Measurements from ENCODE around the gene SNX6. TPM values are rescaled to one million over a fixed set of nuclear protein-coding genes. Genes with fewer than 3 reads are reported as not detected.

SNX6 gene
- total and polyA plus RNA-seq, 10 donors = 23.0 to 201 (median 86.0) TPM

GRCh38 chr14:34583525-34583924, 46.4 kb downstream of the SNX6 start:
- Histone ChIP-seq H3K9me3 (no peaks in the 10 kb centered on the region), H3K4me3 (no peak overlapping the region), H3K4me1 (no peaks in the 10 kb centered on the region), H3K27me3 (replicated peaks in 1 of 7) (no peaks in the 10 kb centered on the region), H3K36me3 (peaks cover 0 to 100% (median 91%) of the 10 kb centered on the region in 6 donors), H3K27ac (no peak overlapping the region)
- no peak for TF ChIP-seq CTCF (IDR thresholded peaks at IDR 0.05 in 8 of 11, conservative IDR thresholded peaks at IDR 0.05 in 3 of 11)
- TF ChIP-seq POLR2AphosphoS5 (IDR thresholded peaks at IDR 0.05) = no peak
- TF ChIP-seq POLR2A (IDR thresholded peaks at IDR 0.05) = no peak
- intact Hi-C loops (cut with DNase I; ENCODE audit: low total_unique reads) = no loop called here
- WGBS, 5 donors = 89 to 96% (median 89%) methylated on average over 6 of the region's 6 CpGs
- peak; percentile 1 for DNase-seq

- H3K27ac ChIP-seq = no peak overlapping the region
- intact Hi-C loops (cut with DNase I; ENCODE audit: low total_unique reads) = no loop called here
- H3K4me3 ChIP-seq = no peak overlapping the region
- DNase-seq = peak; percentile 20
- 95 to 99% (median 98%) methylated on average over 9 to 11 of the region's 11 CpGs for WGBS, 5 donors
- no peaks in the 10 kb centered on the region for H3K9me3 ChIP-seq
- no peaks in the 10 kb centered on the region for H3K27me3 ChIP-seq (replicated peaks in 1 of 7)
- peaks cover 0 to 100% (median 85%) of the 10 kb centered on the region in 6 donors for H3K36me3 ChIP-seq
- no peaks in the 10 kb centered on the region for H3K4me1 ChIP-seq
- TF ChIP-seq POLR2AphosphoS5 (IDR thresholded peaks at IDR 0.05) = peak in 1 of 3 donors; percentile 9
- TF ChIP-seq CTCF (IDR thresholded peaks at IDR 0.05 in 8 of 11, conservative IDR thresholded peaks at IDR 0.05 in 3 of 11) = no peak
Observed at GRCh38 chr14:34582117-34582680, 47.7 kb downstream of the SNX6 start.

- H3K4me3 ChIP-seq = no peak overlapping the region
- H3K9me3 ChIP-seq = no peaks in the 10 kb centered on the region
- no peak for TF ChIP-seq POLR2AphosphoS5 (IDR thresholded peaks at IDR 0.05)
- no peak for TF ChIP-seq POLR2A (IDR thresholded peaks at IDR 0.05)
- TF ChIP-seq CTCF (IDR thresholded peaks at IDR 0.05 in 8 of 11, conservative IDR thresholded peaks at IDR 0.05 in 3 of 11) = no peak
- DNase-seq = peak; percentile 27
- no peaks in the 10 kb centered on the region for H3K4me1 ChIP-seq
- 92 to 98% (median 97%) methylated on average over 5 of the region's 5 CpGs for WGBS, 5 donors
- peaks cover 0 to 100% (median 82%) of the 10 kb centered on the region in 6 donors for H3K36me3 ChIP-seq
- intact Hi-C loops (cut with DNase I; ENCODE audit: low total_unique reads) = no loop called here
- H3K27ac ChIP-seq = no peak overlapping the region
- no peaks in the 10 kb centered on the region for H3K27me3 ChIP-seq (replicated peaks in 1 of 7)
Observed at GRCh38 chr14:34580381-34580780, 49.6 kb downstream of the SNX6 start.

- WGBS, 5 donors = 95 to 98% (median 97%) methylated on average over 3 of the region's 3 CpGs
- no peaks in the 10 kb centered on the region for H3K27me3 ChIP-seq (replicated peaks in 1 of 7)
- intact Hi-C loops (cut with DNase I; ENCODE audit: low total_unique reads) = no loop called here
- peaks cover 4 to 100% (median 84%) of the 10 kb centered on the region in 6 donors for H3K36me3 ChIP-seq
- H3K4me1 ChIP-seq = no peaks in the 10 kb centered on the region
- DNase-seq = no peak
- no peak overlapping the region for H3K4me3 ChIP-seq
- TF ChIP-seq POLR2AphosphoS5 (IDR thresholded peaks at IDR 0.05) = no peak
- no peak for TF ChIP-seq CTCF (IDR thresholded peaks at IDR 0.05 in 8 of 11, conservative IDR thresholded peaks at IDR 0.05 in 3 of 11)
- no peak for TF ChIP-seq POLR2A (IDR thresholded peaks at IDR 0.05)
- H3K9me3 ChIP-seq = no peaks in the 10 kb centered on the region
- H3K27ac ChIP-seq = no peak overlapping the region
Observed at GRCh38 chr14:34571771-34572170, 58.2 kb downstream of the SNX6 start.
